DOHH2 (cell line): ENCODE measurements around the gene SMIM38.

Experiments used
- EZH2phosphoT487 ChIP-seq: fragments of 200-600 bp; sonication (generic); IDR thresholded peaks from 2 replicates; pipeline ENCODE4 v1.6.1; 2017; ENCODE audit warnings: borderline replicate concordance, mild to moderate bottlenecking, antibody characterized with exemption, low read length, moderate library complexity, mixed read lengths
- TF ChIP-seq, protein P1 (sequence below): fragments of 200-600 bp; sonication (generic); IDR thresholded peaks from one replicate; pipeline ENCODE4 v1.5.1; 2014; ENCODE audit warnings: antibody characterized with exemption, mild to moderate bottlenecking, low read depth, low read length; ENCODE audit not compliant: poor library complexity, severe bottlenecking

DNA sequence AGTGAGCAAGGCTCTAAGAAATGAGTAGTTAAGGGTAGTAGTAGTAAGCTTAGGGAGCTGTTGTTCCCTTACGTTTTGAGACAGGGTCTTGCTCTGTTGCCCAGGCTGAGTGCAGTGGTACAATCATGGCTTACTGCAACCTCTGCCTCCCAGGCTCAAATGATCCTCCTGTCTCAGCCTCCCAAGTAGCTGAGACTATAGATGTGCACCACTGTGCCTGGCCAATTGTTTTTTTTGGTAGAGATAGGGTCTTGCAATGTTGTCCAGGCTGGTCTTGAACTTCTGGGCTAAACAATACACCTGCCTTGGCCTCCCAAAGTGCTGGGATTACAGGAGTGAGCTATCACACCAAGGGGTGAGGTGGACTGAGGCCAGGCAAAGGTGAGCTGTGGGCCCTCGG is 10.0 kb downstream of the SMIM38 start:
- TF ChIP-seq, protein P1, sequence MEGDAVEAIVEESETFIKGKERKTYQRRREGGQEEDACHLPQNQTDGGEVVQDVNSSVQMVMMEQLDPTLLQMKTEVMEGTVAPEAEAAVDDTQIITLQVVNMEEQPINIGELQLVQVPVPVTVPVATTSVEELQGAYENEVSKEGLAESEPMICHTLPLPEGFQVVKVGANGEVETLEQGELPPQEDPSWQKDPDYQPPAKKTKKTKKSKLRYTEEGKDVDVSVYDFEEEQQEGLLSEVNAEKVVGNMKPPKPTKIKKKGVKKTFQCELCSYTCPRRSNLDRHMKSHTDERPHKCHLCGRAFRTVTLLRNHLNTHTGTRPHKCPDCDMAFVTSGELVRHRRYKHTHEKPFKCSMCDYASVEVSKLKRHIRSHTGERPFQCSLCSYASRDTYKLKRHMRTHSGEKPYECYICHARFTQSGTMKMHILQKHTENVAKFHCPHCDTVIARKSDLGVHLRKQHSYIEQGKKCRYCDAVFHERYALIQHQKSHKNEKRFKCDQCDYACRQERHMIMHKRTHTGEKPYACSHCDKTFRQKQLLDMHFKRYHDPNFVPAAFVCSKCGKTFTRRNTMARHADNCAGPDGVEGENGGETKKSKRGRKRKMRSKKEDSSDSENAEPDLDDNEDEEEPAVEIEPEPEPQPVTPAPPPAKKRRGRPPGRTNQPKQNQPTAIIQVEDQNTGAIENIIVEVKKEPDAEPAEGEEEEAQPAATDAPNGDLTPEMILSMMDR = no peak
- no peak for TF ChIP-seq EZH2phosphoT487
